ENCODE measurements around the gene ATP2C2.

- TF ChIP-seq CTCF (IDR thresholded peaks at IDR 0.05) (peak in 2 of 6 experiments; percentile 8 to 19), POLR2A (IDR thresholded peaks at IDR 0.05) (peak in 3 of 4 donors; percentile 68 to 89 (median 84))
Measured at GRCh38 chr16:84504420-84505248, 136.3 kb downstream of the ATP2C2 start, which contains the start of gene MEAK7.

Measured in esophagus squamous epithelium (tissue), 4 donors.